HG03558 (cell line): ENCODE measurements around the gene RARB.

Experiments used
- ATAC-seq: cut with Tn5 transposase; IDR thresholded peaks from one replicate; pipeline ENCODE4 v1.9.1; 2021; ENCODE audit warnings: moderate number of reproducible peaks; ENCODE audit not compliant: unreplicated experiment; ENCODE audit errors: extremely low read depth

The RARB gene

DNA sequence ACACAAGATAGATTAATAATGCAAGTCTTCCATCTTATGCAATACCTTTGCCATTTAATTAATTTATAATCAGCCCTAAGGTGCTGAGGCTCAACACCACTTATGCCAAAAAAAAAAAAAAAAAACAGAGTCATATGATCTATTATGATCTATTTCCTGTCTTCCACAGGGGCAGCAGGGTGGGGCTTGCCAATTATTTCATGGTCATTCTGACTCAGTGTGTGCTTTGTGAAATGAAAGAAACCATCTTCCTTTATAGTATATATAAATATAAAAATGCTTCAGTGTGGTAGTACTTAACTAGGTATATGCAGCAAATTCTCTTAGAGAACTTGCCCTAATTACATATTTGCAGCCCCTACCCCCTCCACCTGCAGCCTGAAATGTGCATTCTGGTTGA is 7.2 kb upstream of the RARB start:
- ATAC-seq, result no peak

DNA sequence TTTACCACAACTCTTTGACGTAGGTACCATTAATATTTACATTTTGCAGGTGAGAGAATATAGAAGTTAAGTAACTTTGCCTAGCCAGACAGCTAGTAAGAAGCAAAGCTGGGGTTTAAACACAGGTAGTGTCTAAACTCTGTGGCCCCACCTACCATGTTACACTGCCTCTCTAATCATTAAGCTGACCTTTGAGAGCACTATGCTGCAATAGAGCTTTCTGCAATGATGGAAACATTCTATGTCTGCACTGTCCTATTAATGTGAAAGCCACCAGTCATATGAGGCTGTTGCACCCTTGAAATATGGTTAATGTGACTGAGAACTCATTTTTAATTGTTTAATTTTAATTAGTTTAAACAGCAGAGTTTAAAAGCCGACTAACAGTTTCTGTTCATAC is 6.3 kb upstream of the RARB start:
- ATAC-seq, result no peak

DNA sequence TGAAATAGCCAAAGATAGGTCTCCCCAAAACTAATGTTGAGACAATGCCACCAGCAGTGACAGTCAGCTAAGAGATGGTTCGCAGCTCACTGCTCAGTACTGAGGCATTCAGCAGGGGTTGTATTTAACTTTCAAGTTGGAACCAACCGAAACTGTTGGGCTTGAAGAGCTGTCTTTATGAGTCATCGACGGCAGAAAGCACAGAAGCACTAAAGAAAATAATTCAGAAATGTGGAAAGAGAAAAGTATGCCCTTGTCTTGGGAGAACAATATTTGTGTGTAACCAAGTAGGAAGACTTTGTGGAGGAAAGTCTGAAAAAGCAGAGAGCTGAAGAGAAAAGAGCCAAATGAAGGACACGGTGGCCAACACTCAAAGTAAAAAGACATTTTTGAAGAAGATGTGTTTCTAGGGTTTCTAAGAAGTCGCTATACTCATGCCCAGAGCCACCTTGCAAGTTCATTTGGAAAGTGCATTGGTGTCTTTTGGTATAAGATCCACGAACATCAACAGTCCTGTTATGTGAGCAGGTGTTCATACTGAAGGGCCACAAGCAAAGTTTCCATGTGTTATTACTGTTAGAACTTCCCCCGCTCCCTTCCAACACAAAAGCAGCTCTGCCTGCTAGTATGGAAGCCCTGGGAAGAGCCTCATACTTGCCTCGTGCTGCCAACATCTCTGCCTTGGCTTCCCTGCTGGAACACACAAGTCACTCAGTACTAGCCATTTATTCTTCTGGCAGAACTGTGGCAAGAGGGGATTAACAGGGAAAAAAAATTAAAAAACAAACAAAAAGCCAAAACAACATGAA is 4.1 kb upstream of the RARB start:
- ATAC-seq, result no peak

DNA sequence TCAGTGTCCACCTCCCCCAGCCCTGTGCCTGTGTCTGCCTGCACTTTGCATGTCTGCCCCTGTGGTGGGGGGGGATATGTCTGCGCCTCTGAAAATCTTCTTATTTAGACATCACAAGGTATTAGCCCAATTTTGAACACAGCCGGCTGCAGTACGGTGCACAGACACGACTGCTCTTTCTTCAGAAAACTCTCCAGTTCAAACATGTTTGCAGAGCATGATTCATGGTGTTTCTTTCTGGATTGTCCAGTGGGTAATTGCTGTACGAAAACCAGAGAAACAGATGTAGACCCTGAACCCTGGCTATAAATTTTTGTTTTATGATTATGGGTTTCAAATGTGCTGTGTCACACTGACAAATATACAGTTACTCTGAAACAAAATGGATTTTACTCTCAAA is 3.4 kb upstream of the RARB start:
- no peak for ATAC-seq

DNA sequence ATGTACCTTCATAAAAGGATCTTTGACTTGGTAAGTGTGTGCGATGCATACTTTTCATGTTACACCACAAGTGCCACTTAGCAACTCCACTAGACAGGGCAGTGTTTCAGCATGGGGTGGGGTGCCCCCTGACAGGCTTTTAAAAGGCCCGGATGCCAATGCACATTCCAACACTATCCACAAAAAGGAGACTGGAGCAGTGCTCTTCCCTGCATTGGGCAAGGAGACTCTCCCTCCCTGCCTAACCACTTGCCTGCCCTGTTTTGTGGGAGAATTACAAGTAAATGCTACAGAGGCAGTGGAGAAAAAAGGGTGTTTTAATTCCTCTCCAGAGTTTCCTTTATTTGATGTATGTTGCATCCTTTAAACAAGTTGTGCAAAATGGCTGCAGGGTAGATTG is 1.7 kb upstream of the RARB start:
- no peak for ATAC-seq

DNA sequence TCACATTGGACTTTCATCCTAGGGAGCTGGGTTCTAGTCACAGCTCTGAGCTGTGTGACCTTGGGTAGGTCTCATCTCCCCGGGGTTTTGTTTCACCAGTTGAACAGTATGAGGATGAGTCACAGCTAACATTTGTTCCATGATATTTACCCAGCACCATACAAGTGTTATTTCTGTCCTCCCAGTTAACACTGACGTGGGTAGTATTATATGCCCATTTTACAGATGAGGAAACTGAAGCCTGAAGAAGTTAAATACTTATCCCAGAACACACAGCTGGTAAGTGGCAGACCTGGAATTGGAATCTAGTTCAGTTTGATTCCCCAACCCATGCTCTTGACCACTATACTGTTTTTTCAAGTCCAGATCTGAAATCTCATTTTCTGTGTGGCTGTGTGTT is 908 bp upstream of the RARB start:
- no peak for ATAC-seq

DNA sequence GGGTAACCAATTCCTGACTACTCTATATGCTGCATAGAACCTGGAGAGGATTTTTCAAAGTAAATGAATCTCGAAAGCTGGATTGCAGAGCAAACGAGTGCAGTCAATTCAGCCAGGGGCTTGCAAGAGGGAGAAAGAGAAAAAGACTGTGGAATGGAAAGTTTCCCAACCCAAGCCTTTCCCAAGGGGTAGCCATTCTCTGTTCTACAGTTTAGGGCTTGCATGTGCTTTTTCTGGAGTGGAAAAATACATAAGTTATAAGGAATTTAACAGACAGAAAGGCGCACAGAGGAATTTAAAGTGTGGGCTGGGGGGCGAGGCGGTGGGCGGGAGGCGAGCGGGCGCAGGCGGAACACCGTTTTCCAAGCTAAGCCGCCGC is 511 bp upstream of the RARB start:
- ATAC-seq, result no peak

DNA sequence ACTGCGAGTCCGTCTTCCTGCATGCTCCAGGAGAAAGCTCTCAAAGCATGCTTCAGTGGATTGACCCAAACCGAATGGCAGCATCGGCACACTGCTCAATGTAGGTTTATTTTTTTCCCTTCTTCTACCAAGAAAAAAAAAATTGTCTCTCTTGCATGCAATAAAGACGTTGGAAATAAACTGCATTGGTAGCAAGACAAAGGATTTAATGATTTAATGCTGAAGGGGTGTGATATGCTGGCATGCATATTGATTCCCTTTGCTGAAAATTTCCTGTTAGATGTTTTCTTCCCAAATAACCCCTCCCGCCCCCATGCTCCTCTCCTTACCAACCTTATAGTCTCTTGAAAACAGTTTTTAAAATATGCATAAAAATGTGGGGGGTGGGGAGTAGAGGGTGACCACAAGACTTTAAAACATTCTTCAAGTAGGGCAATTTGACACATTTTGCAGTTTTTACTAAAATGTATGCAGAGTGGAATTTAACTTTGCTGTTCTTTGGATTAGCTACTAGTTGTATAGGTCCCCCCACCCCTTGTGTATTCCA is 799 bp downstream of the RARB start:
- ATAC-seq, result no peak

DNA sequence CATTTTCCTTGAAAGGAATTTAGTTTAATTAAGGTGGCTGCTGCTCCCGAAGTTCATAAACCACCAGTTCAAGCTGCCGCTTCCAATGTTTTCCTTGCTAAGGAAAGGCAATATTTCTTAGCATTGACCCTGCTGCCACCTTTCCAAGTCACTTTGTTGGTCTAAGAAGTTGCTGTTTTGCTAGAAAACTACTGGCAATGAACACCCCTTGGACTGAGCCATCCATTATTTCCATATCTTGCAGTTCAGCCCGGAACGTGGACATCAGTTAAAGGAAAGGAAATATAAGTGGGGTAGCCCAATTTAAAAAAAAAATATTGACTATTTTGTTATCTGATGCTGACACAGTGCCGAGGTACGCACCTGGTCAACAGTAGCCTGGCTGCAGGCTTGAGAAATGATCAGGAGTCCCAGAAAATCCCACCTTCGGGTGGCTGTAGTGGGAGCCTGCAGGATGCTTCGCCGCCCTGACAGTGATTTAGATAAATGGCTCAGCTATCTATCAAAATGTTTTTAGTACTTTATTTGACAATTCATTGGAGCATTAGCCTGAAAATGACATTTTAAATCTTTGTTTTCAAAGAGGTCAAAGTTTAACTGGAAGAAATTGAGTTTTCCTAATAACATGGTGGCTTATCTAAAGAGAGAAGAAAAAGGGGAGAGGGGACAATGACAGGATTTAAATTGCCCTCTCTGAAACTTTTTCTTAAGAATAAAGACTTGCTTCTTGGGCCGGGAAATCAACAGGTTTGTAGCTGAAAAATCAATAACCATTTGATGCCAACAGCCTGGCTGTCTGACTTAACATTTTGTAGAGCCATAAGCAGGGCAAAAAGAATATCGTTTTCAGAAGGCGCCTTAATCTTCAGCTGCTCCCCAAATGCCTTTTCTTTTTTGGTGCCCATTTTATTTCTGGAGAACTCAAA is 1.6 kb downstream of the RARB start:
- no peak for ATAC-seq

DNA sequence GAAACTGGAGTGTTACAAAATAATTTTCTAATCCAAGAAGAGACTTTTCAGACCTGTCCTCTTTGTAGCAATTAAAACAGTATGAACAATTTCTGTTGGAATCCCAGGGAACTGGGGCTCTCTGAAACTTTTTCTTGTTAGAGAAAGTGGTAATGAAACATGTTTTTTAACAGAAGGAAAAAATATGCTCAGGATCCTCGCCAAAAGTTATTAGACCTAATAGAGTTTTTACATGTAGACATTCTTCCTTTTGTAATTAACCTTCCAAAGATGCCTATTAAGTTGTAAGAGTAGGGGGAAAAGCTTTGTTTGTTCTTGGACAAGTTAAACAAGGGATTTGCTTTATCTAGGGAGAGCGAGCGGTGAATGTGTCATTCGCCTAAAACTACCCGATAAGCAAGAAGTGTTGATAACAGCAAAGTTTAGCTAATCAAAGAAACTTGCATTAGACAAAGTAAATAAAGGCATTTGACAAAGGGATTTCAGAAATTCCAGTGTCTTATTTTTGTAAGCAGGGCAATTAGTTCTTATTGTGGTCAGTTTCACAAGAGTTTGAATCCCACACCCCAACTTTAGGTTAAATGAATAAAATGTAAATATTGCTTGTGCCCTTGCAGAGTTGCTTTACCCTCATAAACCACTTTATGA is 2.3 kb downstream of the RARB start:
- no peak for ATAC-seq

DNA sequence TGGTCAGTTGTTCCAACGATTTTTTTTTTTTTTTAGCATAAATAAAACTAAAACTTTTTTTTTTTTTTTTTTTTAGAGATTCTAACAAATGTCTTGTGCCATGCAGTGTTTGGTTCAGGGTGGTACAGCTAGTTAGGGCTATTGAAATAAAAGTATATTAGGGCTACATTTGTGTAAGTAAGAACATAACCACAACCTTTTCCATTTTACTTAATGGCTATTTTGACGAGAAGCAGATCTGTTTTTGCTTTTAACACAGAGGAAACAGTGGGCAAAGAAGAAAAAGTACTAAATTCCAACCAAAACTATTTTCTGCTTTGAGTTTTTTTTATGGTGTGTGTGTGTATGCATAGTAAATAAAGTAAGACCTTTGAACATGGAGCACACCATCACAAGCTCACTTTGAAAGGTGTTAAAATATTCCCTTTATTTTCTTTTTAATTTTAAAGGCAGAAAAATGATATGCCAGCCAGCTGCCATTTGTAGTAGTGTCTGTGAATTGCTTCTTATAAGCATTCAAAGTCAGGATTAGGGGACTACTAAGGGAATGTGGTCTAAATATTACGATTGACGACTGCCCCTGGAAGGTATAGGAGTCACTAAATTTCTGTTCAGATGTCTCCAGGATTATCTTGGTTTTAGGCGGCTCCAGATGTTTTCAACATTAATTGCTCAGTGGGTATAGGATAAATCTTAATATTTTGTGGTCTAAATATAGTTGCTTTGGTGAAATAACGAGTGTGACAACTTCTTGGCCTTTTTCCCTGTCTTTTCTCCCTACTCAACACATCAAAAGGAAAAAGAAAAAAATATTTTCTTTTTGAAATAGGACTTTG is 3.1 kb downstream of the RARB start:
- no peak for ATAC-seq

DNA sequence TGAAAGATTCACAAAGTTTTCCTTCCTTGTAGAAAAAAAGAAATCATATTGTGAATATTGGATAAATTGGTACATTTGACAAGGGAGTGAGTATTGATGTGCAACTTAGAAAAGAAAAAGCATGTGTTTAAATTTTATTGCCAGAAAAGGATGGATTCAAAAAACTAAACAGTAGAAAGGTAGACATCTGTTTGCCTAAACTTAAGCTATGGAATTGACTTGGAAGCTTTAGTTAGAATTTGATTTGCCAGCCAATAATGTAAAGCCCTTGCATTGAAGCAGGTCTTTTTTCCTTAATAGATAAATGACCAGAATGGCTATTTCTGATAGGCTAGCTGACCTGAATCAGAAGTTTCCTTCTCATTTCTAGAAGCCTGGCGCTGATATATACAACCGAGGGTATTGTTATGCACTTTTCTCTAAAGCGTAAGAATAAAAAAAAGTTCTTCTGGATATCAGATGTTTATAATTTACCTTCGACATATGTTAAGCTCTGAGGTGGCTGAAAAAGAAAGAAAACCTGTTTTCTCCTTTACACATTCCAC is 4.2 kb downstream of the RARB start:
- ATAC-seq, result no peak

DNA sequence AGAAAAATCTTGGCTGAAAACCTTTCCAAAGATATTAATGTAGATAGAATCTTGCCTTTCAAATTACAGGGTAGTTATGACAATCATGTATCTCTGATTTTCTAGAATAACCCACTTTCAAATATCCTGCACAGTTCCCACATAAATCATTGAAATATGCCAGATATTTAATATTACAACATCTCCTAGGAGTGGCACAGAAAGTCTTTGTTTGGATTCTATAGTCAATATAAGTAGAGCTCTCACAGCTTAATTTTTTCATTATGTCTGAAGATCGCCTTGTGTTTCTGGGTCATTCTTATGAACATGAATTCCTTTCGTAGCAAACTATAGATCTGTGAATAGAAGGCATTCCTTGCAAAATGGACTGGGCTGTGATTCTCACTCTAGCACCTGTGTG is 5.0 kb downstream of the RARB start:
- no peak for ATAC-seq

DNA sequence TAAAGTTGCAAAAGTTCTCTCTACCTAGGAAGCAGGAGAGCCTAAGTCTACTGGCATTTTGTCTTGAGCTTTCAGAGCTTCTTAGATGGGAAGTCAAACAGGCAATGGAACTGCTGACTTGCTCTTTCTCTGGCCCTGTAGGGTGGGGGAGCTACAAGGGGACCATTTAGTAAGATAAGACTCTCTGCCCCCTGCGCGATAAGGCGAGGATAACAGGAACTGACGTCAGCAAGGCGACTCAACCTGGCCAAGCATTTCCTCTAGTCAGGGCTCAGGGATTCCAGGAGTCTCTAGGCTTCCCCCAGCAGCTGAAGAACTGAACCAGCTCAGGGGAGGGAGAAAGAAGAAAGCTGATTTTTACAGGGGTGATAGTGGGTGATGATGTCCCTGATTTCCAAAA is 5.8 kb downstream of the RARB start:
- ATAC-seq, result no peak

DNA sequence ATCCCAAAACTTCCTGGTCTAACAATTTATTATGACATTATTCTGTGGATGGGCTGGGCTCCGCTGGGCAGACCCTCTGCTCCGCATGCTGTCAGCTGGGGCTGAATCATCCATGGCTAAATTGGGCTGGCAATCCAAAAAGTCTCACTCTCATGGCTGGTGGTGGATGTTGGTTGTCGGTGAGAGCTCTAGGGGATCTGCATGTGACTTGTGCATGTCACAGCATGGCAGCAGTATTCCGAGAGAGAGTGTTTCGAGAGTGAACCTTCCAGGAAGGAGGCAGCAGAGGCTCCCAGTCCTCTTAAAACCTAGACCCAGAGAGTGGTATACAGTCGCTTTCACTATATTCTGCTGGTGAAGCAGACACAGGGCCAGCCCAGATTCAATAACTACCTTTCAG is 9.9 kb downstream of the RARB start:
- ATAC-seq, result no peak

DNA sequence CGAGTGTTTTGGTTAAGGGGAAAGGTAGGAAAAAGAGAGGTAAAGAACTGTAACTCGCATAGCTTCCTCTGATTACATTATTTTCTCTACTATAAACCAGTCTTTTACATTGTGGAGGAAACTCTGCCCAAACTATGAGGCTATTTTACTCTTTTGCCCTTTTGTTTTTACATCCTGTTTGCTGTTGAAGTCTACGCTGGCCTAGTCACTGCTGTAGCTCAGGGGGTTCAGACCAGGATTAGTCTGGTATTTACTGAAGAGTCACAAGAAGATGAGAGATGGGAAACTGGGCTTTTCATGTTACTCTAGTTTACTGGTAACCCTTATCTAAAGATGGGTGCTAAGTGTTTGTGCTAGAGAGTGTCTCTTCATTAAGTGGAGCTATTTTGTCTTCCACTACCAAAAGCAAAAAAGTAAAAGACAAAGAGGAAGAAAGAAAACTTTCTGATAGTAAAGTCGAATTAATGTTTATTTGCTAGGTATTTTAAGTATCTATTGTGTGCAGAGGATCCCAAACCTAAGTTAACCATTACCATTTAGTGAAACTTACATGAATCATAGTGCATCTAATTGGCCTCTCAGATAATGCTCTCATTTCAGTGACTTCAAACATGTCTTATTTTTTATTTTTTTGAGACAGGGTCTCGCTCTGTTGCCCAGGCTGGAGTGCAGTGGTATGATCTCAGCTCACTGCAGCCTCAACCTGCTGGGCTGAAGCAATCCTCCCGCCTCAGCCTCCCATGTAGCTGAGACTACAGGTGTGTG is 10.9 kb downstream of the RARB start:
- no peak for ATAC-seq

DNA sequence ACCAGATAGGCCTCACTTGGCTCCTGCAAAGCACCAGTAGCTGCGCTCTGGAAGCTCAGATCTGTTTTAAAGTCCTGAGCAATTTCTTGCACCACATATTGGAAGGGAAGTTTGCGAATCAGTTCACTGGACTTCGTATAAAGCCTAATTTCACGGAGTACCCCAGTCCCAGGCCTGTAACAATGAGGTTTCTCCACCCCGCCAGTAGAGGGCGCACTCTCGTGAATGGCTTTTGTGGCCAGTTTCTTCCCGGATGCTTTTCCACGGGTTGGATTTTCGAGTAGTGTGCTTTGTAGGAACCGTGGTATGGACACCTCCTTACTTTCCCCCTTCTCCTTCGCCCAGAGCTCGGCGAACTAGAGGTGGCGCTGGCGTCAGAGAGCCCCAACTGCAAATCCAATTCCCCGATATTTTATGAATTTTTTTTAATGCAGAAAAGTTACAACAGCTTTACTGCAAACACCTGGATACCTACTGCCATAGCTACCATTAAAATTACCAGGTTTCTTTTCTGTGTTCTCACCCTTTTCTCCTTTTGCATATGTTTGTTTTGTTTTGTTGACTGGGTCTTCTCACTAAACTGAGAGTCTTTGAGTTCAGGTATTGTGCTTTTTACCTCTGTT is 13.3 kb downstream of the RARB start:
- ATAC-seq, result no peak

DNA sequence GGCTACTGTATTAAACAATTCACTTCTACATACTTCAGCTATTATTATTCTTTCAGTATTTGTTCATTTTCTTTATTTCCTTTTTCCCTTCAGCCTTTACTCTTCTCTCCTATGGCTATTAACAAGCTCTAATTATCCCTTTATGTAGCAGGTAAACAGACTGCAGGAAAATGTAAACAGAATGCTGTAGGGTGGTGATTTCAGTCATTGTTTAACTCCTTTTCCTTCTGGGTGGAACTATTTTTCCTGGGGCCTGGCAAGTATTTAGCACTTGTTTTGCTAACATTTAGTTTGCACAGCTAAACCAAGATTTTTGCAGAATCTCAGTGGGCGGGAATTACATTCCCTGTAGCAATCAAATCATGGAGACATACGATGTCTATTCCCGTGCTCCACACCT is 14.4 kb downstream of the RARB start:
- no peak for ATAC-seq

DNA sequence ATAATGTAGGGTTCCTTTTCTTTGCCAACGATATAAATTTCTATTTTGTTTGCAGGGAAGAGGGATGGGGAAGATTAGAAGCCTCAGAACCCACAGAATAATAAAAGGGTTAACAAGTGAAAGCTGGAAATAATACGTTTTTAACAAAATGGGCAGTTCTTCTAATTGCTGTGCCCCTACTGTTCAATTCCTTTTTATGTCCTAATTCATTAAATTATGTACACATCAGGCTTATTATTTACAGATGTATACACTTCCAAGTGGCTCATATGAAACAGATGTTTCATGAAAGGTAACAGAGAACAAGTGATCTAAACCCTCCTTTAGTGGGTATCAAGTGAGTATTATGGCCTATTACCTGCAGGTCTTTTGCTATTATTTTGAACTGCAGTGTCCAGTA is 16.2 kb downstream of the RARB start:
- ATAC-seq, result no peak
